Measurements from ENCODE around the gene TRPM1.

TRPM1 gene

DNA sequence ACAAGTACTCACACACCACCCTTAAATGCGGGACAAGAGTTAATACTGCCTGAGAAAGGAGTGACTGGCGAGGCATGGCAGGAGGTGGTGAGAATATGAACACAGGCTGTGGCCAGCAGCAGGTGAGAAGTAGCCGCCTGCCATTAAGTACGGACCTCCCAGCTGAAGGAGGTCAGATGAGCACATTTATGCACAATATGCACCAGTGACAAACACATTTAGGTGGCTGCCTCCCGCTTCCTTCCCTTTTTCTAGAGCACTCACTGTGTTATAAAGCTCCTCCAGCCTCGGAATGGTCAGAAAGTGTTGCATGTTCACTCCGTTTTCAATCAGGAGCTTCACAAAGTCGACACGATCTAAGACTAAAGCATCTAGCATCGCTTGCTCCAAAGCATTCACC lies 52.4 kb downstream of the TRPM1 start:
- DNase-seq (ENCODE audit: low read depth), result no peak

DNA sequence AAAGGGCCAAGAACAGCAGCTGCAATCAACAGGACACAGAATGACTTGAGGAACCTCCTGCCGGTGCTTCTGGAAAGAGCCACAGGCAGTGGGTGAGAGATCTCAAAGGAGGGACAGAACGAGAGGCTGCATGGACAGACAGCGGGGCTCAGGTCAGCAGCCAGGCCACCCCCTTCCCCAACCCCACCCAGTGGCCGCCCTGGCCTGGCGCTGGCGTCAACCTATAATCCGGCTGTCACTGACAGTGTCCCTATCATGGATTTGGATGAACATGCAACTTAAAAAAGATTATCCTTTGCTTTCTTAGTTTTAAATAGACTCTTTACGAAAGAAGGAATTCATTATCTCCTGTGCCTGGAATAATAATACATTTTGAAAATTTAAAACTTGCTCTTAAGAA lies 54.1 kb downstream of the TRPM1 start:
- DNase-seq (ENCODE audit: low read depth), result no peak

DNA sequence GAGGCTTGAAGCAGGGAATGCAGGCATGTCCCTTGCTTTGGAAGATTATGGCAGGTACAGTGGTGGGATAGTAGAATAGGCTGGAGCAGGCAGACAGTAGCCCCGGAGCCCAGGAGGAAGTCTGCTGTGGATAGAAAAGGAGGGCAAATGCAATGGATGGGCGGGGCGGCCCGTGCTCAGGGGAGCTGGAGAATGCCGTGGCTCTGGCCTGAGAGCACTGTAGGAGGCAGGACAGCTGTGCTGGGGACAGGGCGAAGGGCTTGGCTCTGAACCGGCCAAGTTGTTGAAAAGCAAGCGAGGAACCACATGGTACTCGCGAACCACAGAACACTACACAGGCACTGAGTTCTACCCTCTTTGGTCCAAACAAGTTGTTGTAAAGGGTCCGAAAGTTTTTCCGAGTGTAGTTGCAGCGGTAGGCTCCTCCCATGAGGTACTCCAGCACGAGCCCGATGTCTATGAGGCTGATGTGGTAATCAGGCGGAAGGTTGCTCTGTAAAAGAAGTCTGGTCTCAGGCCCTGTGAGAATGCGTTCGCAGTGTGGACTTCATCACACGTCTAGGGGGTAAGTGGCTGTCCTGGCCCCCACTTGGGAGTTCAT lies 54.7 kb downstream of the TRPM1 start:
- DNase-seq (ENCODE audit: low read depth), result no peak

DNA sequence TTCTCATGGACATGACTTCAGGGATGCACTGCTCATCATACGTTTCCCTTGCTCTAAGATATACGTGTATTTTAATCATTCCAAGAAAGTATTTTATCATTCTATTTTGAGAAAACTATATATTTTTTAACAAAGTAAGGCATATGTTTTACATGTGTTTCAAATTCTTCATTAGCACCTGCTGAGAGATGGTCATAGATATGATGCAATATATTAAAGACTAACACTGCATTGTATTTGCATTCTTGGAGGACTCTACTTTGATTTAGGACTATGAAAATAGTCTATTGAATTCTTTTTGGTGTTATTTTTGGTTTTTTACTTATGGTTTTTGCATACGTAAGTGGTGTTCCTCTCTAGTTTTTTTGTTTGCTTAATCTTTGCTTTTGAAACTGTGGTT lies 55.9 kb downstream of the TRPM1 start:
- DNase-seq (ENCODE audit: low read depth), result no peak

DNA sequence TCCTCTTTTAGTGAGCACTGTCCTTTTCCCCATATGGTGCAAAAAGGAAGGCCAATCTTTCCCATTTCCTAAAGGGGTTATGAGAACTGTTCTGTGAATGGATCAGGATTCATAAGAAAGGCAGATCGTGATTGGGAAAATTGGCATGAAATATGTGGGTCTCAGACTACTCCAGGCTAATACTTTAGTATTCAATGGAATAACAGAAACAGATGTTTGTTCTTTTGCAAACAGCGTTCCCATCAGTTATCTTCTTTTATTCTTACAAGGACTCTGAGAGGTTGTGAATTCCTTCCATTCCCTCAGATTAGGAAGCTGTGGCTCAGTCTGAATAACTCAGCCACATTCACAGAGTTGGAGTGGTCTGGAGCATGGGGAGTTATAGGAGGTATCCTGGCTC lies 58.8 kb downstream of the TRPM1 start:
- DNase-seq (ENCODE audit: low read depth), result no peak

DNA sequence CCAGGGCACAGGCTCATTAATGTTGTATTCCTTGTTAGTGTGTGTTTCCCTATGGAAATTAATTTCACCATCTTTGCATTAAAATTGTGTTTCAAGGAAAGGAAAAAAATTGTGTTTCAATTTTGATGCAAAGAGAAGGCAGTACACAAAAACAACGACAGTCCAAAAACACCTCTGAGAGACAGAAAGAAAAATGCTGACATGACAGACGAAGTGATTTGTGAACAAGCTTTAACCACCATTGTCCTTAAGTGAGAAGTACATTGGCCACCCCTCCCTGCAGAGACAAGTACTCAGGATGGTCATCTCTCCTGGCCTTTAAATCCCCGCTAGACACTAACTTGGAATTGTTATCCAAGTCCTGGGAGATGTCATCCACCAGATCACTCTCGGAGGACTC lies 59.9 kb downstream of the TRPM1 start:
- no peak for DNase-seq (ENCODE audit: low read depth)

GRCh38 chr15:31040611-31041010 lies 60.9 kb downstream of the TRPM1 start:
- DNase-seq (ENCODE audit: low read depth), result no peak

DNA sequence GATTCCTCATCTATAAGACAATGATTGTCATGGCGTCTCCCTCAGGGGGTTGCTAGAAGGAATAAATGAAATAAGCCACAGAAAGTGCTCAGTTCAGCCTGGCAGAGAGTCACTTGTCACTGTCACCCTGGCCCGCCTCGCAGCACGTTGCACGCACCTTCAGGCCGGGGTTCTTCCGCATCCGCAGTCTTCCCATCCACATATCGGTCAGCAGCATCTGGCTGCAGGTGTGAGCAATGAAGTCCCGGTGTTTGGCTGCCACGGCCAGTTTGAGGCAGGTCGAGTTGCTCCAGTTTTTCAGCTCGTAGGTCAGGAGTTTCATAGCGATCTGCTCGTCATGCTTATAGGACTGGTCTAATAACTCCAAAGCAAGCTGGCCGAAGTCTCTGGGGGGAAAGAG lies 61.6 kb downstream of the TRPM1 start:
- no peak for DNase-seq (ENCODE audit: low read depth)

DNA sequence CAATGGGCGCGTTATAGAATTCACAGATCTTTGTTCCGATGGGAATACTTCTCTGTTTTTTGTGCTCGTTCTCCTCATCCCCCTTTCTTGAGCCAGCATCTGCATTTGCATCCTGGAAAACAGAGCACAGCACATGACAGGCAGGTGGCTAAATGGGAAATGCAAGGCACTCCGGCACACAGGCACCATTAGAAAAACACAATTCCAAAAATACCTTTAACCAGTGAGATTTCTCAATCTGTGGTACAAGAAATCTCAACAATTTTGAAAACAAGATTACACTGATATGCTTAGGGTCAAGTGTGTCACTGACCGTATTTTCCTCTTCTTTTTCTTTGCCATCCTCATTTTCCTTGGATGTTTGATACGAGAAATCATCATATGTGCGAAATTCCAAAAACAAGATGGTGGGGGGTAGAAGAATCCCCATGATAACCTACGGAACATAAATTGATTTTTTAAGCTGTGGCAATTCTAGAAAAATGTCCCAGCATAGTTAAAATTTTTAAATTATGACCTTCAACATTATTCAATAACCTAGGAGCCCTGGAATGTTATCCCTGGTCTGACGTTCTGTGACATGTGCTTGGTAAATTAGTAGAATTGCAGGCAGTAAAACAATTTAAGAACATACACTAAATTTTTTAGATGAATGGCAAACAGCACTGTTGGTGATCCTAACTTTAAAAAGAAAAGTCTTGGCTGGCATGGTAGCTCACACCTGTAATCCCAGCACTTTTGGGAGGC lies 63.6 kb downstream of the TRPM1 start:
- no peak for DNase-seq (ENCODE audit: low read depth)

GRCh38 chr15:31036783-31037182 lies 64.7 kb downstream of the TRPM1 start:
- DNase-seq (ENCODE audit: low read depth), result no peak

GRCh38 chr15:31035610-31036009 lies 65.9 kb downstream of the TRPM1 start:
- no peak for DNase-seq (ENCODE audit: low read depth)

DNA sequence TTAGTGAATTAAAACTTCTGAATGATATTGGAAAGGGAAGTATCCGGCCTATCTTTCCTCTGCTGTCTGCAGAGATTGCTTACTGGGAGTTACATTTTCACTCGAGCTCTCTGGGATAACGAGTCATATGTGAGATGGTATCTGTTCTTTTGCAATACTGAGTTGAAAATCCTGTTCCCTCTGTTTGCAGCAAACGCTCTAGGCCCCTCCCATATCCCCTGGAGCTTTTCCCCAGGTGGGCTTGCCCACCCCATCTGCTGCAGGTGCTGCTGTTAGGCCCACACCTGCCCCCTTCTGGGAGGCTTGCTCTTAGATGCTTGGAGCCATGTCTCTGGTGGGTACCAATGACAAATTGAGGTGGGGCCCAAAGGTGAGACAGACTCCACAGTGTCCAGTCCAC lies 67.4 kb downstream of the TRPM1 start:
- DNase-seq (ENCODE audit: low read depth), result no peak

GRCh38 chr15:31032961-31033371 lies 68.6 kb downstream of the TRPM1 start:
- DNase-seq (ENCODE audit: low read depth), result no peak

DNA sequence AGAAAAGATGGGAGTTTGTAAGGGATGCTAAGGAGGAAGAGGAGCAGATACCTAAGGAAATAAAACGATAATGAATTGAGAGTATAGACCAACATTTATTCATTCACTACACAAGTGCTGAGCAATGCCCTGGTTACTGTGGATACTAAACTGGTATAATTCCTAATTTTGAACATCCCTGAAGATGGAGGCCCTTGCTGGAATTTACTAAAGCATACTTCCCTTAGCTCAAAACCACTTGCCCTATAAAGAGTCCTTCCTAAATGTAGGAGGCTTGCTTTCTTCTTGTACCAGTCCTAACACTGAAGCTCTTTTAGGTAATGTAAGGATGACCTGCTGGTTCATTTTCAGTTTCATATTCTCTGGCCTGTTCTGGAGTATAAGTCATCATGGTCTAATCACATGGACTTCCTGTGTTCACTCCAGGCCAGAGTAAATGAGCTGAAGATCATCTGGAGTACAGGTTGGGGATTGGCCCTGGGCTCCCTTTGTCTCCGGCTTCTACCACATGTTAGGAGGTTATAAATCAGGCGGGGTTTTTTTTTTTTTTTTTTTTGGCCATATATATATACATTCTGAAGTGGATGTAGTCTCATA lies 70.0 kb downstream of the TRPM1 start:
- no peak for DNase-seq (ENCODE audit: low read depth)

GRCh38 chr15:31027910-31028578 lies 73.5 kb downstream of the TRPM1 start:
- DNase-seq (ENCODE audit: low read depth), result no peak

- no peak for DNase-seq (ENCODE audit: low read depth)
These were observed 75.5 kb downstream of the TRPM1 start for GRCh38 chr15:31025996-31026395.

- no peak for DNase-seq (ENCODE audit: low read depth)
These were observed 76.5 kb downstream of the TRPM1 start for GRCh38 chr15:31024979-31025378.

- no peak for DNase-seq (ENCODE audit: low read depth)
These were observed 77.2 kb downstream of the TRPM1 start for GRCh38 chr15:31024330-31024729.

- no peak for DNase-seq (ENCODE audit: low read depth)
These were observed 77.7 kb downstream of the TRPM1 start for GRCh38 chr15:31023841-31024240.

GRCh38 chr15:31021067-31021665 lies 80.4 kb downstream of the TRPM1 start:
- DNase-seq (ENCODE audit: low read depth), result no peak

DNA sequence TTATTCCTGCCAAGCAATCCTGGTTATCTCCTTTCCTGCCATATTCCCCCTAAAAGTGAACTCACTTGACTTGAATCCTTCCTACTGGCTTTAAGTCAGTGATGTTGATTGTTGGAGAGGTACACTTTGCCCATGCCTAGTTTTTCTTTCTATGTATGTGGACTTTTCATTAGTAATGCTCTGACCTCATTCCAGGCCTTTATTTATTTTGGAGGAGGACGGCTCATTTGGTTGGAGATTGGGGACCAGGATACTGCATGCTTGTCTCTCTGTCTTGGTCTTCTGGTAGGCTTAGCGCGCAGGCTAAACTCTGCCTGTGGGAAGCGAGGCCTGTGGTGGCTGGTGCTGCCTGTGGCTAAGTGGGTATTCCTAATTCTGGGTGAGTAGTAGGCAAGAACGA lies 81.0 kb downstream of the TRPM1 start:
- DNase-seq (ENCODE audit: low read depth), result no peak

DNA sequence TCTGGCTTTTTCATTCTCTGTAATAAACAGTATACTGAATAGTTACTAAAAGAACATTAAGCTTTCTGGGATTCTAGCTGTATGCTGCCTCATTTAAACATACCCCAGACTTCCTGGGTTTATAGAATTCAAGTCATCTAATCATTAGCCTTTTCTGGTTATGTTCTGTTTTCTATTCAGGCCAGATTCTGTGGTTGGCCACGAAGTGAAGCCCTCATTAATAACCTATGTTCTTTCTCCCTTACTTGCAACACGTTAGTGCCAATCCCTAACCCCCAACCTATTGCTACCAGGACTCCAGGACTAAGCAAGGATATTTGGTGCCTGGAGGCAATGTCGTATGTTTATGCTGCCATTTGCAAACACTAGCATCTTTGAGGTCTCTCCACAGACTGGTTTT lies 81.5 kb downstream of the TRPM1 start:
- DNase-seq (ENCODE audit: low read depth), result no peak

DNA sequence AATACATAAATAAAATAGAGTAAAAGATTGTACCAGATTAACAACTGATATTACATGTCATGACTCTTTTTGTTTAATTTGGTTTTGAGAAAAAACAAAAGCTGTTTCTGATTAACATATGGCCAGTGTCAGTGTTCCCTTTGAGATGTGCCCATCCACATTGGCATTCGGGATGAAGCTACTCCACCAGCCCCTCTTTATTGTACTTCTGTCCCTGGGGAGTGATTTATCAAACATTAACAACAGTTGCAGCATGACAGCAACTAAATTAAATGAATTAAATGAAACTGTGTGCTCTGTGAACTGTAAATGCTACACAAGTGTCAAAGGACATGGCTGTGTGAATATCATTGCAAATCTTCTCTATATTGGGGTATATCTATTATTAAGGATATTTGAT lies 84.2 kb downstream of the TRPM1 start:
- DNase-seq (ENCODE audit: low read depth), result no peak

All from activated T-cell treated with anti-CD3 and anti-CD28 coated beads for 24 hours (primary cell).